Astrocyte of the spinal cord (primary cell): ENCODE results near the gene ERAP2.

Experiments used
- DNase-seq: peaks from one replicate; pipeline ENCODE4 v3.0.0; 2011; ENCODE audit warnings: low read depth, low spot score
- H3K4me3 ChIP-seq: 2 replicates; pipeline ENCODE4 v1.5.1; 2011; ENCODE audit warnings: low read depth, mild to moderate bottlenecking, low read length, moderate library complexity
- CTCF ChIP-seq: IDR thresholded peaks from 2 replicates; pipeline ENCODE4 v1.5.1; 2012; ENCODE audit warnings: low read depth, mild to moderate bottlenecking, low read length, inconsistent platforms
- in situ Hi-C: cut with HindIII; loops from 2 replicates; pipeline ENCODE4 v1.10.0; 2017; ENCODE audit warnings: low sequenced_read_pairs

ERAP2 gene

GRCh38 chr5:96859375-96859774 is 16.9 kb upstream of the ERAP2 start:
- in situ Hi-C loops = no loop called here
- DNase-seq = no peak
- H3K4me3 ChIP-seq = no peak overlapping the region
- TF ChIP-seq CTCF = no peak

GRCh38 chr5:96861076-96861475 is 15.2 kb upstream of the ERAP2 start:
- in situ Hi-C loops = no loop called here
- no peak for DNase-seq
- no peak for TF ChIP-seq CTCF
- H3K4me3 ChIP-seq = no peak overlapping the region

GRCh38 chr5:96863114-96863513 is 13.2 kb upstream of the ERAP2 start:
- no peak for TF ChIP-seq CTCF
- H3K4me3 ChIP-seq = no peak overlapping the region
- in situ Hi-C loops = no loop called here
- DNase-seq = no peak

- in situ Hi-C loops = no loop called here
- no peak for DNase-seq
- H3K4me3 ChIP-seq = no peak overlapping the region
- no peak for TF ChIP-seq CTCF
Measured at GRCh38 chr5:96863949-96864584, 12.2 kb upstream of the ERAP2 start.

- TF ChIP-seq CTCF = no peak
- no peak for DNase-seq
- in situ Hi-C loops = no loop called here
- H3K4me3 ChIP-seq = no peak overlapping the region
Measured at GRCh38 chr5:96864922-96865530, 11.3 kb upstream of the ERAP2 start.

GRCh38 chr5:96868603-96869371 is 7.5 kb upstream of the ERAP2 start:
- peak; percentile 75 for DNase-seq
- in situ Hi-C loops = no loop called here
- TF ChIP-seq CTCF = peak; percentile 100
- no peak overlapping the region for H3K4me3 ChIP-seq
